Transverse colon (tissue), 4 donors: Measurements from ENCODE around the gene CCNB2. TPM values are rescaled to one million over a fixed set of nuclear protein-coding genes. Genes with fewer than 3 reads are reported as not detected.

Experiments
- DNase-seq: peaks from one replicate; pipeline ENCODE4 v3.0.0-alpha.2; 2019
- H3K27ac ChIP-seq, 4 donors: fragments of 200-600 bp; sonication (generic); 2 replicates each; pipeline ENCODE4 v1.5.1; 2016 to 2018; ENCODE audit warnings: inconsistent platforms in 4 of 4
- H3K27me3 ChIP-seq: fragments of 200-600 bp; sonication (generic); 2 replicates; pipeline ENCODE4 v1.5.1; 2017; ENCODE audit warnings: inconsistent platforms
- H3K36me3 ChIP-seq, 4 donors: fragments of 200-600 bp; sonication (generic); 2 replicates each; pipeline ENCODE4 v1.5.1; 2017 to 2019; ENCODE audit warnings: inconsistent platforms in 4 of 4
- H3K4me1 ChIP-seq, 4 donors: fragments of 200-600 bp; sonication (generic); 2 replicates each; pipeline ENCODE4 v1.5.1; 2017 to 2020; ENCODE audit warnings: inconsistent platforms in 4 of 4
- H3K4me3 ChIP-seq, 4 donors: fragments of 200-600 bp; sonication (generic); 1 replicate in 1 of 4; 2 replicates in 3 of 4; pipeline versions ENCODE4 v1.5.1 to v1.6.1; 2017 to 2019; ENCODE audit warnings: inconsistent platforms in 4 of 4
- H3K9me3 ChIP-seq, 2 donors: fragments of 200-600 bp; sonication (generic); 2 replicates each; pipeline ENCODE4 v1.5.1; 2017 to 2019; ENCODE audit warnings: inconsistent platforms in 2 of 2
- EP300 ChIP-seq: sonication (generic); formaldehyde crosslinking; IDR thresholded peaks from one replicate; pipeline ENCODE4 v1.6.1; 2017; ENCODE audit warnings: antibody characterized with exemption, low read depth
- POLR2A ChIP-seq: fragments of 450-650 bp; IDR thresholded peaks from one replicate; pipeline ENCODE4 v1.6.1; 2016; ENCODE audit warnings: antibody characterized with exemption, mild to moderate bottlenecking, moderate library complexity
- POLR2AphosphoS5 ChIP-seq, 3 donors: sonication (generic); formaldehyde crosslinking; IDR thresholded peaks; one replicate each; pipeline ENCODE4 v1.6.1; 2016; ENCODE audit warnings: antibody characterized with exemption in 3 of 3
- WGBS, 2 donors: methylation state at CpG; one replicate each; pipeline ENCODE4 v1.1.5; 2018; ENCODE audit warnings: low coverage in 1 of 2; 5-methylcytosine and 5-hydroxymethylcytosine counted together
- in situ Hi-C, 4 donors: fragments of 200-750 bp; cut with MboI; loops; one replicate each; pipeline versions ENCODE4 v1.15.0 to v1.15.1; 2017; ENCODE audit warnings: low sequenced_read_pairs in 3 of 4, low pct_ligation_motif_present in 1 of 4, low pct_unique_long_range_greater_than_20kb in 1 of 4
- intact Hi-C: fragments of 100-400 bp; cut with DNase I; formaldehyde crosslinking; loops from one replicate; pipeline ENCODE4 v1.15.1; 2023; ENCODE audit warnings: low total_unique reads
- total RNA-seq, 4 donors: library from RNA; depleted of rRNA; stranded (reverse); fragments of >200 nt; gene quantifications; one replicate each; pipeline ENCODE4 v1.1.0, GENCODE V29; 2016
- TF ChIP-seq, protein P1 (sequence below), 5 experiments: fragments of 200-600 bp in 3 of 5; fragments of 450-650 bp in 2 of 5; sonication (generic) in 3 of 5; IDR thresholded peaks; 1 replicate in 2 of 5; 2 replicates in 3 of 5; pipeline ENCODE4 v1.5.1; 2016 to 2017; ENCODE audit warnings: antibody characterized with exemption in 5 of 5, inconsistent platforms in 3 of 5, mild to moderate bottlenecking in 2 of 5, moderate library complexity in 1 of 5

The CCNB2 gene
- total RNA-seq: 100 to 1,000 TPM in 1 of 4 donors, 1 to 10 TPM in 3; 1.9 to 132 (median 6.4) TPM

DNA sequence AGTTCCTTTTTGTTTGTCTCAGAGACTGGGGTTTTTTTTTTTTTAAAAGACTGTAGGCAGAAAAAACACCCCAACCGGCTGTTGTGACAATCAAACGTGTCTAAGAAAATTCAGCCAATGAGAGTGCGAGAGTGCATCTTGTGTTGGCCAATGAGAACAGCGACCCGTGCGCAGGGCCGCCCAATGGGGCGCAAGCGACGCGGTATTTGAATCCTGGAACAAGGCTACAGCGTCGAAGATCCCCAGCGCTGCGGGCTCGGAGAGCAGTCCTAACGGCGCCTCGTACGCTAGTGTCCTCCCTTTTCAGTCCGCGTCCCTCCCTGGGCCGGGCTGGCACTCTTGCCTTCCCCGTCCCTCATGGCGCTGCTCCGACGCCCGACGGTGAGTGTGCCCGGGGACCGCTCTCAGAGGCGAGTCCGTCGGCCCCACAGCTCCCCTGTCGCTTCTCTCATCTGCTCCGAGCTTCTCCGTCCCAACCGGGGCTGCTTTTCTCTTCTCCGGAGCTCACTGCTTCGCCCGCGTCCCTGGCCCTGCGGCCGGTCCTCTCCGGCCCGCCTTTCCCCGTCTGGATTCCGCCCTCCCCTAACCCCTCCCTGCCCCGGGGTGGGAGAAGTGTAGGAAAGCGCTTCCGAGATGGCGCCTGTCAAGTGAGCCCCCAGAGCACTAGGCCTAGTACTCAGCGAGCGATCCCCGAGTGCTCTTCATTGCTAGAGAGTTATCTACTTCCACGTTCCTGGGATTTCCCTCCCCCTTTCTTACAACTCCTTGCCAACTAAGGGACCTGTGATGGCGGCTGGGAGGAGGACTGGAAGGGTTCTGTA, at the start of gene CCNB2:
Gene CCNB2 (plus strand): TSS at position 235 of the 821 bp plus-strand sequence. CDS start 123 bp downstream, at position 358.
- Histone ChIP-seq H3K9me3 (no peaks in the 10 kb centered on the region), H3K4me1 (peaks cover 0 to 20% (median 0%) of the 10 kb centered on the region in 4 donors), H3K27me3 (no peaks in the 10 kb centered on the region), H3K27ac (peak within 1 kb of the TSS; percentile 36 to 75 (median 65)), H3K36me3 (no peaks in the 10 kb centered on the region), H3K4me3 (peak within 1 kb of the TSS; percentile 48 to 74 (median 64))
- in situ Hi-C loops: loop anchor here in 1 of 4 donors (10.0 kb wide), 1 partner anchor 120 kb away; the partner anchor contains the start of gene RNF111
- WGBS, 2 donors: 0 to 2% methylated on average over 7 to 57 of the region's 57 CpGs
- DNase-seq: peak; percentile 86
- intact Hi-C loops: no loop called here
- peak in 1 of 3 donors; percentile 36 for TF ChIP-seq POLR2AphosphoS5 (IDR thresholded peaks at IDR 0.05)
- TF ChIP-seq POLR2A: no peak

DNA sequence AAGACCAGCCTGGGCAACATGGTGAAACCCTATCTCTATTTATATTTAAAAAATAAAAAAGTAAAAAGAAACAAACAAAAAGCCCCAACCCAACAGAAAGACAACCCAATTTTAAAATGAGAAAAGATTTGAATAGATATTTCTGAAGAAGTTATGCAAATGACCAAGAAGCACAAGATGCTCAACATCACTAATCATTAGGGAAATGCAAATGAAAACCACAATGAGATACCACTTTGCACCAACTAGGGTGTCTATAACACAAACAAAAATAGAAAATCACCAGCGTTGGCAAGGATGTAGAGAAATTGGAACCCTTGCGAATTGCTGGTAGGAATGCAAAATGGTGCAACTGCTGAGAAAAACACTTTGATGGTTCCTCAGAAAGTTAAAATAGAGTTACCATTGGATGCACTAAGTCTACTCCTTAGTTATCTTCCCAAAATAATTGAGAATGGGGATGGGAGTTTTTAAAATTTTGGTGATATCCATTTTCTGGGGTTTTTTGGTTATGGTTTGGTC, 45.8 kb upstream of the CCNB2 start:
- no peak for DNase-seq
- WGBS, 2 donors: 82 to 100% methylated on average over 2 of the region's 2 CpGs
- no peak overlapping the region for H3K4me3 ChIP-seq
- H3K27me3 ChIP-seq: no peaks in the 10 kb centered on the region
- intact Hi-C loops (no loop called here), in situ Hi-C loops (no loop called here)
- no peaks in the 10 kb centered on the region for H3K9me3 ChIP-seq
- peaks cover 0 to 80% (median 27%) of the 10 kb centered on the region in 4 donors for H3K36me3 ChIP-seq
- no peaks in the 10 kb centered on the region for H3K4me1 ChIP-seq
- TF ChIP-seq POLR2AphosphoS5 (IDR thresholded peaks at IDR 0.05) (no peak), POLR2A (no peak)
- TF ChIP-seq, protein P1, sequence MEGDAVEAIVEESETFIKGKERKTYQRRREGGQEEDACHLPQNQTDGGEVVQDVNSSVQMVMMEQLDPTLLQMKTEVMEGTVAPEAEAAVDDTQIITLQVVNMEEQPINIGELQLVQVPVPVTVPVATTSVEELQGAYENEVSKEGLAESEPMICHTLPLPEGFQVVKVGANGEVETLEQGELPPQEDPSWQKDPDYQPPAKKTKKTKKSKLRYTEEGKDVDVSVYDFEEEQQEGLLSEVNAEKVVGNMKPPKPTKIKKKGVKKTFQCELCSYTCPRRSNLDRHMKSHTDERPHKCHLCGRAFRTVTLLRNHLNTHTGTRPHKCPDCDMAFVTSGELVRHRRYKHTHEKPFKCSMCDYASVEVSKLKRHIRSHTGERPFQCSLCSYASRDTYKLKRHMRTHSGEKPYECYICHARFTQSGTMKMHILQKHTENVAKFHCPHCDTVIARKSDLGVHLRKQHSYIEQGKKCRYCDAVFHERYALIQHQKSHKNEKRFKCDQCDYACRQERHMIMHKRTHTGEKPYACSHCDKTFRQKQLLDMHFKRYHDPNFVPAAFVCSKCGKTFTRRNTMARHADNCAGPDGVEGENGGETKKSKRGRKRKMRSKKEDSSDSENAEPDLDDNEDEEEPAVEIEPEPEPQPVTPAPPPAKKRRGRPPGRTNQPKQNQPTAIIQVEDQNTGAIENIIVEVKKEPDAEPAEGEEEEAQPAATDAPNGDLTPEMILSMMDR (IDR thresholded peaks at IDR 0.05): no peak
- no peak overlapping the region for H3K27ac ChIP-seq

DNA sequence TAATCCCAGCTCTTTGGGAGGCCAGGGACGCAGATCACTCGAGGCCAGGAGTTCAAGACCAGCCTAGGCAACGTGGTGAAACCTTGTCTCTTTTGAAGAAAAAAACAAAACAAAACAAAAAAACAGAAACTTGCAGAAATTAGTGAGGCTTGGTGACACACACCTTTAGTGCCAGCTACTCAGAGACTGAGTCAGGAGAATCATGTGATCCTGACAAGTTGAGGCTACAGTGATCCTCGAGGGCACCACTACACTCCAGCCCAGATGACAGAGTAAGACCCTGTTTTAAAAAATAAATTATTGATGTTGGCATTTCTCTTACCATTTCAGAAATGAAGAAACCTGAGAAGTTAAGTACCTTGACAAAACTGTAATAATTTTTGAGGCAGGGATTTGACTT, 44.6 kb upstream of the CCNB2 start:
- in situ Hi-C loops: no loop called here
- TF ChIP-seq POLR2A (no peak), POLR2AphosphoS5 (IDR thresholded peaks at IDR 0.05) (no peak), EP300 (no peak)
- TF ChIP-seq, protein P1 (IDR thresholded peaks at IDR 0.05): no peak
- Histone ChIP-seq H3K4me1 (no peaks in the 10 kb centered on the region), H3K27ac (no peak overlapping the region), H3K4me3 (no peak overlapping the region), H3K36me3 (peaks cover 0 to 86% (median 30%) of the 10 kb centered on the region in 4 donors), H3K27me3 (no peaks in the 10 kb centered on the region), H3K9me3 (no peaks in the 10 kb centered on the region)
- 85 to 97% methylated on average over 4 of the region's 4 CpGs for WGBS, 2 donors
- intact Hi-C loops: no loop called here
- DNase-seq: no peak

DNA sequence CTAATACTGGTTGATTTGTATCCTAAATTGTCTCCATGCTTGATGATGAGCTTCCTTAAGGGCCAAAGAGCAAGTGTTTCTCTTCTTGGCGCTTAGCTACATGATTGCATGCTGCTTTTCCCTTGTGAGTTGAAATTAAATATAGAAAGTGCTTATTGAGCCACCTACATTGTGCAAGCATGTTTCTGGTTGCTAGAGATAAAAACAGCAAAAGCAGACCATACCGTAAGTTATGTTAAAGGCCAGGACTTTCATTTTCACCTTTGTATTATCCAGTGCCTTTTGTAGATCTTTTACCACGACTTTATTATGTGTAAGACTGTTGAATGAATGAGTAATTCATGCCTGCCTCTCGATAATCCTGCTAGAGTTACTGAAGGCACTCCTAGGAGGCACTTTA, 41.9 kb upstream of the CCNB2 start:
- Histone ChIP-seq H3K27me3 (no peaks in the 10 kb centered on the region), H3K36me3 (peaks cover 0 to 89% (median 39%) of the 10 kb centered on the region in 4 donors), H3K27ac (no peak overlapping the region), H3K4me3 (no peak overlapping the region), H3K9me3 (no peaks in the 10 kb centered on the region), H3K4me1 (no peaks in the 10 kb centered on the region)
- WGBS, 2 donors: 75 to 79% methylated on average over 3 to 4 of the region's 4 CpGs
- no peak for DNase-seq
- intact Hi-C loops (no loop called here), in situ Hi-C loops (no loop called here)
- TF ChIP-seq, protein P1 (IDR thresholded peaks at IDR 0.05): no peak
- TF ChIP-seq POLR2A: no peak
